Sciatic nerve (tissue), 2 donors: ENCODE measurements around the gene ARHGAP8. TPM values are rescaled to one million over a fixed set of nuclear protein-coding genes. Genes with fewer than 3 reads are reported as not detected.
"Not testable (repeated sequence)": the region's sequence is repeated elsewhere in the genome, so short reads cannot be mapped to it uniquely, and the experiment has no call there.

Experiments used
- ATAC-seq: fragments of 200-7000 bp; cut with Tn5 transposase; one replicate; pipeline ENCODE4 v1.9.1; 2020; ENCODE audit warnings: mild to moderate bottlenecking, moderate library complexity
- DNase-seq: peaks from one replicate; pipeline ENCODE4 v3.0.0-alpha.2; 2020; ENCODE audit warnings: low spot score
- intact Hi-C: fragments of 100-400 bp; cut with DNase I; formaldehyde crosslinking; loops from one replicate; pipeline ENCODE4 v1.14.2; 2022
- total RNA-seq: library from RNA; stranded (reverse); fragmentation: NEBNext Ultra II Directional; extraction: Animal tissue kit (Norgen Biotek cat#: 25700); gene quantifications from one replicate; pipeline ENCODE4 v1.2.1, GENCODE V29; 2021
- donor health status: DM: no; HTN: no; CAD: no.
- donor health status: DM: no; HTN: no; CAD: no.

ARHGAP8 gene
- total RNA-seq, 1 donor from 2014 or later, result 17.3 TPM

DNA sequence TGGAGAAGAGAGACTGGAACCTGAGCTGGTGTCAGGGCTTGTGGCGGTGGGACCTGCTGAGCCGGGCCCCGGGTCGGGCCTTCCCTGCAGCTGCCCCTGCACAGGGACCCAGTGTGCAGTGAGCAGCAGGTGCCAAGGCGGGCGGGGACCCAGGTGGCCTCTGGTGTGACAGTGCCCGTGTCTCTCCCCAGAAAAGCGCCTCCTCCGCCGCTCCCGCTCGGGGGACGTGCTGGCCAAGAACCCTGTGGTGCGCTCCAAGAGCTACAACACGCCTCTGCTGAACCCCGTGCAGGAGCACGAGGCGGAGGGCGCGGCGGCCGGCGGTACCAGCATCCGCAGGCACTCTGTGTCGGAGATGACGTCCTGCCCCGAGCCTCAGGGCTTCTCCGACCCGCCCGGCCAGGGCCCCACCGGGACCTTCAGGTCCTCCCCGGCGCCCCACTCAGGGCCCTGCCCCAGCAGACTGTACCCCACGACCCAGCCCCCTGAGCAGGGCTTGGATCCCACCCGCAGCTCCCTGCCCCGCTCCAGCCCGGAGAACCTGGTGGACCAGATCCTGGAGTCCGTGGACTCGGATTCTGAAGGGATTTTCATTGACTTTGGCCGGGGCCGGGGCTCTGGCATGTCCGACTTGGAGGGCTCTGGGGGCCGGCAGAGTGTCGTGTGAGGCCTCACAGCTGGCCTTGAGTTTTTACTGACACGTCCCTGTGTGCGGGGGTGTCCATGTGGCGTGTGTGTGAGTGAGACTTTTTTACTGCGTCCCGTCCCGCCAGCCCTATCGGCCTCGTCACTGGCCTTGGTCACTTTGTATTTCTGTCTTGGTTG lies 15.6 kb upstream of the ARHGAP8 start:
- DNase-seq (no peak), ATAC-seq (no peak)

DNA sequence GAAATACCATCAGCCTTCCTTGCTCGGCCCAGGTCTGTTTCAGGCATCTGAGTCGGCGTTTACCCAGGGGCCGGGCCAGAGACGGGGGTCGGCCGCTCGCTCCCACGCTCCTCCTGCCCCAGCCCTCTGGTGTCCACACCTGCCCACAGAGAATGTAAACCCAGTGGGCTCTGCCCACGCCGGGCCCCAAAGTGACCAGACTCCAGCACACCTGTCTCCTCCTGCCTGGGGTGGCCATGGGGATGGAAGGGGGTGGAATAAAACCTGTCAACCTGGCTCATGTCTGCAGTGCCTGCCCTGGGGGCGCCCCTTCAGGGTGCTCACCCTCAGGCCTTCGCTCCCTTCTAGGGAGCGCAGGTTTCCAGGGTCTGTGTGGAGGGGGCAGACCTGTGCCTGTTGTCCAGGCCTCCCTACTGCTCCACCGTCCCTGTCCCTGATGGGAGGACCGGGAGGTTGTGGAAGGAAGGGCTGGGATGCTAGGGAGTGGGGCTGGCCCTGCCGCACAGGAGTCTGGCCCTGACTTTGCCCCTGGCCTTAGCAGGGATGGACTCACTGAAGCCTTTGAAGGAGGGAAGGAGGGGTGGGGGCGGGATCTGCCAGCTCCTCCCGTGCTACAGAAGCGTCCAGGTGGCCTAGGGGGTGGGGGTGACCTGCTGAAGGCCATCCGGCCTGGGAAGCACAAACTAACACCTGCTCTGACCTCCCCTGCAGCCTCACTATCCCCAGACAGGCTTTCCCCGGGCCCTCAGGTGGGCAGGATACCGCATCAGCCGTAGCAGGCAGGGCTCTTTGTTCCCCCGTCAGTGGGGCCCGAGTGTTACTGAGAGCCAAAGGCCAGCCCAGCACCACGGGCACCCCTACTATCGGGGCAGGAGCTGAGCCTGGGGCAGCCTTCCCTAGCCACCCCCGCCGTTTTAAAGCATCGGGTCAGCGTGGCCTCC lies 14.7 kb upstream of the ARHGAP8 start:
- intact Hi-C loops, result loop anchor here (5.0 kb wide), 1 partner anchor 40 kb away; no protein-coding TSS in a partner anchor
- DNase-seq (no peak), ATAC-seq (no peak)

More for the DNA sequence above, 15.6 kb upstream of the ARHGAP8 start:
- intact Hi-C loops, result loop anchor here (5.0 kb wide), 1 partner anchor 39 kb away; no protein-coding TSS in a partner anchor

DNA sequence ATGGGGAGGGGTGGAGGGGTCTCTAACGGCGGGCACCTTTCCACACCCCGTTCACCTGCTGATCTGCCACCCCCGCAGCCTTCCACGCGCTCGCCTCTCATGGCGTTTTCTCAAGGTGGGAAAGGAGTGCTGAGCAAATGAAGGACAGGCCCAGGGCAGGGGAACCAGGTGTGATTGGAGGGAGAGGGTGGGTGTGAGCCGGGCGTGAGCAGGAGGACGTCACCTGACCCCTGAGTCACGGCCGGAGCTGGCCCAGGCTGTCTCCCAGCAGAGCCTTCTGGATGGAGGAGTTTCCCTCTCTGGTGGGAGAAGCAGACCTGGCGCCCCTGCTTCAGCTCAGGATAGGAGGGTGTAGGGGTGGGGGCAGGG lies 14.0 kb upstream of the ARHGAP8 start:
- no peak for ATAC-seq
- DNase-seq, result no peak
- intact Hi-C loops, result loop anchor here (5.0 kb wide), 1 partner anchor 41 kb away; no protein-coding TSS in a partner anchor

DNA sequence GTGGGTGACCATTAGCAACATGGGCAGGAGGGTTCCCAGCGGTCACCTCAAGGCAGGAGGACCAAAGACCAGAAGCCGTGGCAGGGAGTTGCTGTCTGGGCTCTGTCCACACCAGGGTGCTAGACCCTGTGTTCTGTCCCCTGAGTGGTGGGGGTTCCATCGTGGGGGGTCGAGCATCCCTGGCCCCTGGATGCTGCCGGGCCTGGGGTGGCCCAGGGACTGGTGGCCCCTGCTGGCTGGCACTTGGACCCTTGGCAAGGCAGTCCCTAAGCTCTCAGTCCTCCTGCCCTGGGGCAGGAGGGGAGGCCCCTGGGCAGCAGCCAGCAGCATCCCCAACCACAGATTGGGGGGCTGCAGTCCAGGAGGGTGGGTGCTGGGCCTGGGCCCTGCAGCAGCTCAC lies 13.4 kb upstream of the ARHGAP8 start:
- ATAC-seq, result no peak
- intact Hi-C loops, result loop anchor here (5.0 kb wide), 1 partner anchor 42 kb away; no protein-coding TSS in a partner anchor

DNA sequence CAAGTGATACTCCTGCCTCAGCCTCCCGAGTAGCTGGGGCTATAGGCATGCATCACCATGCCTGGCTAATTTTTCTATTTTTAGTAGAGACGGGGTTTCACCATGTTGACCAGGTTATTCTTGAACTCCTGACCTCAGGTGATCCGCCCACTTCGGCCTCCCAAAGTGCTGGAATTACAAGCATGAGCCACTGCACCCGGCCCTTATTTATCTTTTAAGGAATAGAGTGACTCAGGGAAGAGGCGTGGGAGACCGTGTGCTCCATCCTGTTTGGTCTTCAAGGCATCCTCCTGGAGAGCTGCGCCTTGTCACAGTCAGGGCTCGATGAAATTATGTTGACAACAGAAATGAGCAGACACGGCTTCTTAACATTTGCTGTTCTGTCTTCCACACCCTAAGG lies 12.7 kb upstream of the ARHGAP8 start:
- DNase-seq, ATAC-seq: not testable (repeated sequence)
- intact Hi-C loops, result loop anchor here (5.0 kb wide), 1 partner anchor 42 kb away; no protein-coding TSS in a partner anchor

More for the DNA sequence above, 13.4 kb upstream of the ARHGAP8 start:
- DNase-seq, result no peak

DNA sequence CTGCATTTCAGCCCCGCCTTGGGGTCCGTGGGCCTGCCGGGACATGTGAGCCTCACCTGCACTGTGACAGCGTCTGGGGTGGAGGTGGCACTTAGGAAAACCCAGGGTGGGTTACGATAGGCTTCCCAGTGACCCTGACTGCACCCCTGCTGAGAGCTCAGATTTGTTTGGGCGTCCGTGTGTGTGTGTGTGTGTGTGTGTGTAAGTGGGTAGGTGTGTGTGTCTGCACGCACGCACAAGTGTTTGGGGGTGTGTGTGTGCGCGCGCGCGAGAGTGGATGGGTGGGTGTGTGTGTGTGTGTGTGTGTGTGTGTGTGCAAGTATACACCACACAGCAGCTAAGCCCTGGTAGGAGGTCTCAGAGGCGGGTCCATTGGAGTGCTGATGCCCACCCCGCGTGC lies 12.1 kb upstream of the ARHGAP8 start:
- intact Hi-C loops, result no loop called here
- no peak for DNase-seq
- ATAC-seq, result no peak

DNA sequence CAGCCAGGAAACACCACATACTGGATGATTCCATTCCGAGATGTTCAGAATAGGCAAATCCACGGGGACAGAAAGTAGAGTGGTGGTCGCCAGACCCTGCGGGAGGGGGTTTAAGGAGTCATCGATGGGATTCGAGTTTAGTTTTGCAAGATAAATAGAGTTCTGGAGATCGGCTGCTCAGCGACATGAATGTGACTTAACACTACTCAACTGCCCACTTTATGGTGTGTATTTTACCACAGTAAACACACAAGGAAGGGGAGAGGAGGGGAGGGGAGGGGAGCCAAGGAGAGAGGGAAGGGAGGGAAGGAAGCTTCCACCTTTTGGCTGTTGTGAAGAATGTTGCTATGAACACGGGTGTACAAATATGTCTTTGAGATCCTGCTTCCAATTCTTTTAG lies 10.4 kb upstream of the ARHGAP8 start:
- no peak for DNase-seq
- ATAC-seq, result no peak

DNA sequence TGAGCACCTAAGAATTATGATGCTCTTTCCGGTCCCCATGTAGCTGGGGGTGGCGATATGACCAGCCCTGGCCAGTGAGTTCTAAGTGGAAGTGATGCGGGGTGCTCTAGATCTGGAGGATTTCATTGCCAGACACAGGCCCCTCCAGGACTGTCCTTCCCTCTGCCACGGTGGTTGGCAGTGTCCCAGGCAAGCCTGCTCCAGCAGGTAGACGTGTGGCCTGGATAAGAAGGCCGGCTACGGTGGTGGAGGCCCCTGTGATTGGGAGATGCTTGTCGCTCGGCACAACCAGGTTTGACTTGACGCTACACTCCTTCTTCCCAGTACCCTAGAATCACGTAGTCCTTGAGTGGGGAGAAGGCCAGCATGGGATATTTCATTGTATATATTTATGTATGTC lies 9.1 kb upstream of the ARHGAP8 start:
- DNase-seq, result no peak
- intact Hi-C loops, result no loop called here
- no peak for ATAC-seq

More for the DNA sequence above, 10.4 kb upstream of the ARHGAP8 start:
- intact Hi-C loops, result no loop called here

DNA sequence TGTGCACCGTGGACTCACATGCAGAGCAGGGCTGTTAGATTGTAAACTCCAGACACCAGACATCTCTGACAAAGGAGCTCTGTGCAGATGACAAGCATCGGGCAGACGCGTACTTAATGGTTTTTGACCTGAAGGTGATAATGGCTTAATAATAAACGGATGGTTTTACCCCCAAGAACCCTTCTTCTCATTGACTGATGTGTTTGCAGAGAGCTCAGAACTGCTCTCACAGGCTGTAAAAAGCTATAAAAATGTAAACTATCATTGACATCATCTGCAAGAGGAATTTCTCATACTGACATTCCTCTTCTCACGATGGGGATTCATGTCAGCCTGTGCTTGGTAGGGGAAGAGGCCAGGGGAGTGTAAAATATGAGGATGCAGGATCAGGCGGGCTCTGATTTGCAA lies 8.6 kb upstream of the ARHGAP8 start:
- DNase-seq (no peak), ATAC-seq (no peak)
- intact Hi-C loops, result no loop called here

DNA sequence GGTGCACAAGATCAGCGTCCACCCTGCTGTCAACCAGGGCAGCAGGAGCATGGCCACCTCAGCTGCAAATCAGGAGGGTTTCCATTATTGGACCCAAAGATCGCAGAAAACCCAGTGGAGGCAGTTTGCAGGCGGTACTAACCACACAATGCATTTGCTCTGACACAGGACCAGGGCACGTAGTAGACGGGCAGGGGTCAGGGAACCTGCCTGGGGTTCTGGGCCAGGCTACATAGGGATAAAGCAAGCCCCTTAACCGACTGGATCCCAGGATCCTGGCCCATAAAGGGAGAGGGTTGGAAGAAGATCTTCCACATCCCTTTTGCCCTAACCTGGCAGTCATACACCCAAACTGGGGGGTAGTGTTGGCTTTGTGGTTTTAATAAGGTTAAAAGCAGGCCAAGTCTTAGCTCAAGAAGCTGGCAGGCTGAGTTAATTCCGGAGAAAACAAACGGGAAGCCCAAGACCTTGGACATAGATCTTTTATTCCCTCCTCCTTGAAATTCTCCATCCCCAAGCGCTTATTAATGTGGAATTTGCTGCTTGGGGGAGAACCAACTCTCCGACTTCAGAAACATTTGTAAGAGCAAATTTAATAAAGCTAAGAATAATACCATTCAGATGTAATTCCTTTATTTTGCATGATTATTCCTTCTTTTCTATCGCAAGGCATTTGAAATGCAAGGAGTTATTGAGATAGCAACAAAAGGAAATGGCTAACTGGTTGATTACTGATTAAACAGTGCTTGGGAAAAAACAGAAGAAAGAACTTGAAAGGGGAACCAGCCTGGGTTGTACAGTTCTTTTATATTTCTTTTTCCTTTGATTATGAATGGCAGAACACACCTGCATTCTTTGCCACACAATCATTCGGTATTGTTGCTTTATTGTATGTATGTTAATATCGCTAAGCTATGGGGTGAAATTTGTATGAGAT lies 6.3 kb upstream of the ARHGAP8 start:
- DNase-seq, result no peak
- ATAC-seq, result no peak
- intact Hi-C loops, result no loop called here

DNA sequence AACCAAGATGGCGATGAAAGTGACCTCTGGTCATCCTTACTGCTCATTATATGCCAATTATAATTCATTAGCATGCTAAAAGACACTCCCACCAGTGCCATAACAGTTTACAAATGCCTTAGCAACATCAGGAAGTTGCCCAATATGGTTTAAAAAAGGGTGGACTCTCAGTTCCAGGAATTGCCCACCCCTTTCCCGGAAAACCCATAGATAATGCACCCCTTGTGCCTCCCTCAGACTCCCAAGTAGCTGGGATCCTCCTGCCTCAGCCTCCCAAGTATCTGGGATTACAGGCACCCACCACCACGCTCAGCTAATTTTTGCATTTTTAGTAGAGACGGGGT lies 4.6 kb upstream of the ARHGAP8 start:
- ATAC-seq, intact Hi-C loops, DNase-seq: not testable (repeated sequence)

DNA sequence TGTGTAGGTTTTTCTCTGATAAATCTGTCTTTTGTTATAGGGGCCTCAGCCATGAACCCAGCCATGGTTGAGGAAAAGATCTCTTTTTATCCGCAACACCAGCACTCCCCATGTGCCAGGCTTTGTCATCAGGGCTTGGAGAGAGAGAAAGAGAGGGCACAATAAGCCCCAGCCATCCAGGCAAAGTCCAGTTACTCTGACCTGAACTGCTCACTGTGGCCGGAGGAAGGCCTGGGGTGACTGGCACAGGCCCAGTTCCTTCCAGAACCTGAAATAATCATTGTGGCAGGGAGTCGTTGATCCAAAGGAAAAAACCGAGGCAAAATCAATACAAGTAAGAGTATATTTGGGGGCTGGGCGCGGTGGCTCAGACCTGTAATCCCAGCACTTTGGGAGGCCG lies 3.9 kb upstream of the ARHGAP8 start:
- intact Hi-C loops, result no loop called here
- no peak for ATAC-seq
- DNase-seq, result no peak

DNA sequence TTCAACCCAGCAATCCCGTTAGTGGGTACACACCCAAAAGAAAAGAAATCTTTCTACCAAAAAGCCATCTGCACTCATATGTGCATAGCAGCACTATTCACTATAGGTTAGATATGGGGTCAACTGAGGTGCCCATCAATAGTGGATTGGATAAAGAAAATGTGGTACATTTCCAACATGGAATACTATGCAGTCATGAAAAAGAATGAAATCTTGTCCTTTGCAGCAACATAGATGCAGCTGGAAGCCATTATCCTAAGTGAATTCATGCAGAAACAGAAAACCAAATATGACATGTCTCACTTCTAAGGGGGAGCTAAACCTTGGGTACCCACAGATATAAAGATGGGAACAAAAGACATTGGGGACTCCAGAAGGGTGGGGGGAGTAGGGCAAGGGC lies 1.9 kb upstream of the ARHGAP8 start:
- no peak for ATAC-seq
- no peak for DNase-seq
- intact Hi-C loops, result no loop called here

DNA sequence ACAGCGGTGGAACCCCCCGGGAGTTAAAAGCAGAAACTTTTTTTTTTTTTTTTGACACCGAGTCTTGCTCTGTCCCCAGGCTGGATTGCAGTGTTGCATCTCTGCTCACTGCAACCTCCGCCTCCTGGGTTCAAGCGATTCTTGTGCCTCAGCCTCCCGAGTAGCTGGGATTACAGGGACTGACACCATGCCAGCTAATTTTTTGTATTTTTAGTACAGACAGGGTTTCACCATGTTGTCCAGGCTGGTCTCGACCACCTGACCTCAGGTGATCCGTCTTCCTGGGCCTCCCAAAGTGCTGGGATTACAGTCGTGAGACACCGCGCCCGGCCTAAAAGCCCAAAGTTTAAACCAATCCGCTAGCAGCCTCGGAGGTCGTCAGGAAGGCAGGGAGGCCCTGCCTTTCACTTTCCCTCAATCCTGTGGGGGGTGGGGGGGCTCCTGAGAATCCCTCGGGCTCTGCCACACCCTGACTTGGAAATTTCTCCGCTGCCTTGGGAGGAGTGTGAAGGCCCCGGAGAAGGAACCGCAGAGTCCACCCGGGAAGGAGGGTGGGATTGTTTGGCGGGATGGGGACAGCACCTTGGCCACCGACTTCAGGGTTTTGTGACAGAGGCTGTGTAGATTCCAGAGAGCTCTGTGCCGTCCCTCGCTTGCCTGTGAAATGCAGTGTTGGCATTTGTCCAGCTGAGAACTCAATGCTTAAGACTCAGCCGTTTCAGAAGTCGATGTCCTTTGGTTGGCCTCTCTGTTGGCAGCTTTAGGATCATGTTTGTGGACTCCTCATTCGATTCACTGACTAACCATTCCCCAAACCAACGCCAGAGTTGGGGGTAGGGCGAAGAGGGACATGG lies 1.0 kb downstream of the ARHGAP8 start:
- no peak for DNase-seq

DNA sequence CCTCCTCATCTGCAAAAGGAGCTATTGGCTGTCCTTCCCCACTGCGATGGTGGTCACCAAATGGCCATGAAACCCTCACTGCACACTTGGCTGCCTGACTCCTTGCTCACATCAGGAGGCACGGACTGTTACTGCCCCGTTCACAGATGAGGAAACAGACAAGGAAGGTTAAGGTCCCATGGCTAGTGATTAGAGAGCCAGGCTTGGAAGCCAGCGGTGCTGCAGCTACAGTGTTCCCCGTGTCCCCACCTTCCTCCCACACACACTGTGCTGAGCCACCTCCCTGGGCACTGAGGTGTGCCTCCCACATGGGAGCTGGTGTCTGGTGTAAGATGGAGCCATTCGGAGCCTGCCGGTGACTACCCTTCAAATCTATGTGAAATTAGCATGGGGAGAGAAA lies 2.6 kb downstream of the ARHGAP8 start:
- ATAC-seq, result no peak
- no peak for DNase-seq
- intact Hi-C loops, result no loop called here

More for the DNA sequence above, 1.0 kb downstream of the ARHGAP8 start:
- peak; percentile 74 for ATAC-seq
- intact Hi-C loops, result no loop called here

DNA sequence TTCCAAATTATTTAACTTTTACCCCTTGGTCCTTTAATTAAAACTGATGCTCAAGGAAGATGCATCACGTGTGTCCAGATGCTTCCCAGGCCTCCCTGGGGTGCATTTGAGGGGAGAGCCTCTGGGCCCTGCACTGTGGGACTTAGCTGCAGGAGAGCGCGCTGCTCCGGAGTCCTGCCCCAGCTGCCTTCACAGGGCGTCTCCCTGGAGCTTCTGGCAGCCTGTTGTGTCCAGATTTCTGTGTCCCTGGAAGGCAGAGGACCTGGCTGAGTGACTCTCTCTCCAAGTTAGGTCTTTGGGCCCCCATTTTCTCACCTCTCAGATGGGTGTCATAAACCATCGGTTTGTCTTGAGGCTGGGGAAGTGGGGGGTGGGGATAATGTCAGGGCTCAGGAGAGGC lies 3.0 kb downstream of the ARHGAP8 start:
- ATAC-seq, result no peak
- no peak for DNase-seq
- intact Hi-C loops, result no loop called here

DNA sequence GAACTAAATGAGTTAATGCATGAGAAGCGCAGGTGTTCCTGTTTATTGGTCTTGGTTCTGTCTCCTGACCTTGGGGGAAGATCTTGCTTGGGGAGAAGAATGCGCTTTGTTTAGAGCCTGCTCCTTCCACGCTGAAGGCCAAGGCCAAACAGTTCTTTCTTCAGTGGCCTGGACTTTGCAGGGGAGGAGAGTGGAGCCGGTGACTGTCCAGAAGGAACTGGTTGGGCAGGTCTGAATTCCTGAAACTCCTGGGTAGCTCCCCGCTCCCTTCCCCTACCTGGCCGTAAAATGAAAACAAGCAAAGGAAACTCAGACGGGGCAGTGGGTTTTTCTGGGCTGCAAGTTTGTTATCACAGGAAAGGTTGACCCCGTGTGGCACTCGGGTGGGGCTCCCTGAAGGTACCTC lies 3.6 kb downstream of the ARHGAP8 start:
- intact Hi-C loops, result no loop called here
- no peak for DNase-seq
- ATAC-seq, result no peak
